ENCODE measurements around the gene SF1. TPM values are rescaled to one million over a fixed set of nuclear protein-coding genes. Genes with fewer than 3 reads are reported as not detected.
"Not testable (repeated sequence)": the region's sequence is repeated elsewhere in the genome, so short reads cannot be mapped to it uniquely, and the experiment has no call there.

Gene SF1, protein sequence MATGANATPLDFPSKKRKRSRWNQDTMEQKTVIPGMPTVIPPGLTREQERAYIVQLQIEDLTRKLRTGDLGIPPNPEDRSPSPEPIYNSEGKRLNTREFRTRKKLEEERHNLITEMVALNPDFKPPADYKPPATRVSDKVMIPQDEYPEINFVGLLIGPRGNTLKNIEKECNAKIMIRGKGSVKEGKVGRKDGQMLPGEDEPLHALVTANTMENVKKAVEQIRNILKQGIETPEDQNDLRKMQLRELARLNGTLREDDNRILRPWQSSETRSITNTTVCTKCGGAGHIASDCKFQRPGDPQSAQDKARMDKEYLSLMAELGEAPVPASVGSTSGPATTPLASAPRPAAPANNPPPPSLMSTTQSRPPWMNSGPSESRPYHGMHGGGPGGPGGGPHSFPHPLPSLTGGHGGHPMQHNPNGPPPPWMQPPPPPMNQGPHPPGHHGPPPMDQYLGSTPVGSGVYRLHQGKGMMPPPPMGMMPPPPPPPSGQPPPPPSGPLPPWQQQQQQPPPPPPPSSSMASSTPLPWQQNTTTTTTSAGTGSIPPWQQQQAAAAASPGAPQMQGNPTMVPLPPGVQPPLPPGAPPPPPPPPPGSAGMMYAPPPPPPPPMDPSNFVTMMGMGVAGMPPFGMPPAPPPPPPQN
- total RNA-seq: 100 to 1,000 TPM; 519 to 524 TPM

DNA sequence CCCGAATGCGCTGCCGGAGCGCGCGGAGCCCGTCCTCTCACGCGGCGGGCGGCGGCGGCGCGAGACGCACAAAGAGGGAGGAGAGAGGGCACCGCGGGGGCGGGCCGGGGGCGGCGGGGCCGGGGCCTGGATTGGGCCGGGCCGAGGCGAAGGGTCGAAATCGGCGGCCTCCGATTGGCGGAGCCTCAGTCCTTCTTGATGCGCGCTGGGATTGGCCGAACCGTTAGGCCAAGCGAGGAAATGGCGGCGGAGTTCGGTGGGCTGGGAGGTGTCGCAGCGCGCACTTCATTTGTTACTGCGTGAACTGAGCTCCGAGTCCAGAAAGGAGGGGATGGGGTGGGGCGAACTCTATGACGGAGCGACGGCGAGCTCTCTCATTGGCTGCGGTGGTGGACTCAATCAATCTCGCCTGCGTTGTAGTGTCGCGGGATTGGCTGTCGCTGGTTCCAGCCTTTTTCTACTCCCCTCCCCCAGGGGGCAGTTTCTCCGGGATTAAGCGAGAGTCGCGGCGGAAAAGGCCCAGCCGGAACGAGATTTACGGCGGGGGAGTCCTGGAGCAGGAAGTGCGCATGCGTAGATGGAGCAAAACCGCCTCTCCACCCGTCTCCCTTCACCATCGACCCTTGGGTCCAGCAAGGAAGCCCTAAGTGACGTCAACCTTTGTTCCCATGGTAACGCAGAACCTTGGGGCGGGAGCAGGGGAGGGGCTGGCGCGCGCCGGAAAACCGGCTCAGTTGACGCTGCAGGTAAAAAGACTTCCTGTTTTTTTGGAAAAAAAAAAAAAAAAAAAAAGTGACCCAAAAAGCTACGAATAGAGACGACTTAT is at the start of gene SF1:
Gene SF1 (minus strand): TSS at position 70 of the 826 bp plus-strand sequence. CDS start 150 bp downstream, outside the sequence.
- peaks cover 47% of the 10 kb centered on the region for H3K4me1 Mint-ChIP-seq
- H3K9me3 Mint-ChIP-seq: no peaks in the 10 kb centered on the region
- POLR2A ChIA-PET: interaction anchor here (0.6 to 11.0 kb wide), 24 partner anchors 10 to 640 kb away, joined by 3 to 157 read pairs (median 6); partner anchors contain the start of genes EHD1, MAP4K2, MEN1 and PRDX5

DNA sequence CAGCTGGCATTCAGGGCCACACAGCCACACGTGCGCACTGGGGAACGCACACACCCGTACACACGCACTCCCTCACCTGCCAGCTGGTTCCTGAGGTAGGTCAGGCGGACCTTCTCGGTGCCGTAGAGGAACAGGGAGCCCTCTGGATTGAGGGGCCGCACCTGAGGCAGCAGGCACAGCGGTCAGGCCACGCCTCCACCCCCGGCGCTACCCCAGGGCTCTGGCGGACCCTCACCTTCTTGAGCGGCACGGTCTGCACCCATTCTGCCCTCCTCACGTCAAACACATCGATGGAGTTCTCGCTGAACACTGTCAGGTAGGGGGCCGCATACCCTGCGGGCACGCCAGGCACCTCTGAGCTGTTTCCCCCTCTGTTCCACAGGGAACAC is 49.1 kb upstream of the SF1 start:
- Mint-ChIP-seq H3K4me3 (no peak overlapping the region), H3K36me3 (no peaks in the 10 kb centered on the region), H3K9me3 (no peaks in the 10 kb centered on the region), H3K4me1 (no peaks in the 10 kb centered on the region), H3K27ac (no peak overlapping the region), H3K27me3 (no peaks in the 10 kb centered on the region)
- ATAC-seq (ENCODE audit: low read depth): no peak
- DNase-seq: no peak
- POLR2A ChIA-PET: no interaction called here

More for the DNA sequence above, at the start of gene SF1:
- no peaks in the 10 kb centered on the region for H3K27me3 Mint-ChIP-seq
- H3K4me3 Mint-ChIP-seq: peak within 1 kb of the TSS; percentile 88
- peaks cover 33% of the 10 kb centered on the region for H3K36me3 Mint-ChIP-seq
- ATAC-seq (ENCODE audit: low read depth) (peak; percentile 89), DNase-seq (peak; percentile 95)
- H3K27ac Mint-ChIP-seq: peak within 1 kb of the TSS; percentile 97

DNA sequence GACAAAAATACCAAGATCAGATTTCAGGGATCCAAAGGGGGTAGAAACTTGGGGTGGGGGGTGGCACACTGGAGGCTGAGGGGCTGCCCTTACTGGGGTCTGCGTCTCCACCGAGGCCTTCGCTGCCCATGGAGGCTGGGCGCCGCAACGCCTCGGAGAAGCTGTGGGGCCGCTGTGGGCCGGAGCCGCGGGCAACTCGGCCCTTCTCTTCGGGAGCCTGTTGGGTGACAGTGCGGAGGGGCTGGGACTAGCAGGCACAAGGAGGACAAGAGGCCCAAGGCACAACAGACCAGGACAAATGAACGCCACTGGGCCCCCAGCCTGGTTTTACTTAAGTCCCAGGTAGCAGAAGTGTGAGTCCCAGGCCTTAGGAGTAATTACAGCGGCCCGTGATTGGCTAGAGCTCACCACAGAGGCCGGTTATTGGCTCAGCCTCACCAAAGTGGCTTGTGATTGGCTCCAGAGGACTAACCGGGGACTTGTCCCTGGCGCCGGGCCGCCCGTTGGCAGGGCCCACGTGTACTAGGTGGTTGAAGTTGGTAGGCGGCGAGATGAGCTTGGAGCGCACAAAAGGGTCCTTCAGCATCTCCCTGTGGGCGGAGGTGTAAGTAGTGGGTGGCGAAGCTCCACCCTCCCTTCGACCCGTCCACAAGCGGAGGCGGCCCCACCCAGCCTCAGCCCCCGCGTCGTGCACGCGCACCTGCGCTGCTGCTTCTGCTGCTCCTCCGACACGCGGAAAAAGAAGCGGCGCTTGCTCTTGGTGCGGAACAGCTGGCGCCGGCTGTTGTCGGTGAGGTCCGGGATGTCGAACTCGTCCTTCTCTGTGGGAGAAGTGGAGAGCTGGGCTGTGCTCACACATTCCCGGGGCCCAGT is 48.5 kb upstream of the SF1 start:
- no peak overlapping the region for H3K4me3 Mint-ChIP-seq
- ATAC-seq (ENCODE audit: low read depth): no peak
- no peaks in the 10 kb centered on the region for H3K9me3 Mint-ChIP-seq
- DNase-seq: no peak
- H3K27me3 Mint-ChIP-seq: no peaks in the 10 kb centered on the region
- H3K4me1 Mint-ChIP-seq: no peaks in the 10 kb centered on the region
- POLR2A ChIA-PET: interaction anchor here (0.7 kb wide), 1 partner anchor 10 kb away, joined by 5 read pairs; no protein-coding TSS in a partner anchor
- no peak overlapping the region for H3K27ac Mint-ChIP-seq
- no peaks in the 10 kb centered on the region for H3K36me3 Mint-ChIP-seq

- no peak for DNase-seq
- POLR2A ChIA-PET: interaction anchor here (0.7 kb wide), 1 partner anchor 10 kb away, joined by 5 read pairs; no protein-coding TSS in a partner anchor
- H3K36me3 Mint-ChIP-seq: no peaks in the 10 kb centered on the region
- no peaks in the 10 kb centered on the region for H3K4me1 Mint-ChIP-seq
- H3K9me3 Mint-ChIP-seq: no peaks in the 10 kb centered on the region
- H3K27me3 Mint-ChIP-seq: no peaks in the 10 kb centered on the region
- H3K27ac Mint-ChIP-seq: no peak overlapping the region
- no peak for ATAC-seq (ENCODE audit: low read depth)
- H3K4me3 Mint-ChIP-seq: no peak overlapping the region
Measured at GRCh38 chr11:64826062-64826461, 47.7 kb upstream of the SF1 start.

GRCh38 chr11:64823568-64824119 is 45.3 kb upstream of the SF1 start:
- ATAC-seq (ENCODE audit: low read depth) (no peak), DNase-seq (no peak)
- no peaks in the 10 kb centered on the region for H3K4me1 Mint-ChIP-seq
- no peaks in the 10 kb centered on the region for H3K27me3 Mint-ChIP-seq
- H3K36me3 Mint-ChIP-seq: no peaks in the 10 kb centered on the region
- POLR2A ChIA-PET: no interaction called here
- H3K9me3 Mint-ChIP-seq: no peaks in the 10 kb centered on the region
- no peak overlapping the region for H3K27ac Mint-ChIP-seq
- no peak overlapping the region for H3K4me3 Mint-ChIP-seq

GRCh38 chr11:64817476-64817875 is 39.1 kb upstream of the SF1 start:
- no peak overlapping the region for H3K4me3 Mint-ChIP-seq
- H3K27ac Mint-ChIP-seq: peak overlapping the region; percentile 13

DNA sequence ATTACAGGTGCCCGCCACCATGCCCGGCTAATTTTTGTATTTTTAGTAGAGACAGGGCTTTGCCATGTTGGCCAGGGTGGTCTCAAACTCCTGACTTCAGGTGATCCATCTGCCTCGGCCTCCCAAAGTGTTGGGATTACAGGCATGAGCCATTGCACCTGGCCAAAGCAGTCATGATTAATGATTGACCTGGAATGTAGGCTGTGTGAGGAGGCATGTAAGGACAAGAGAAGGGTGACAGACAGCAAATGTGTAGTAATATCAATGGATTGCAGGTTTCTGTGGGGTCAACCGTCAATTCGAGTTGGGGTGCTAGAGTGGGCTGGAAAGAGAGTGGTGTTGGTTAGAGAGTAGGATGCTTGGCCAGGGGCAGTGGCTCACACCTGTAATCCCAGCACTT is 37.1 kb upstream of the SF1 start:
- POLR2A ChIA-PET: interaction anchor here (0.6 kb wide), 1 partner anchor 111 kb away, joined by 3 read pairs; no protein-coding TSS in a partner anchor
- H3K4me1 Mint-ChIP-seq; H3K9me3 Mint-ChIP-seq; DNase-seq; H3K27ac Mint-ChIP-seq; H3K27me3 Mint-ChIP-seq; H3K4me3 Mint-ChIP-seq; ATAC-seq (ENCODE audit: low read depth); H3K36me3 Mint-ChIP-seq: not testable (repeated sequence)

More at GRCh38 chr11:64817476-64817875, 39.1 kb upstream of the SF1 start:
- POLR2A ChIA-PET: no interaction called here
- no peaks in the 10 kb centered on the region for H3K36me3 Mint-ChIP-seq
- ATAC-seq (ENCODE audit: low read depth): no peak
- DNase-seq: no peak
- peaks cover 1% of the 10 kb centered on the region for H3K27me3 Mint-ChIP-seq
- H3K4me1 Mint-ChIP-seq: no peaks in the 10 kb centered on the region
- no peaks in the 10 kb centered on the region for H3K9me3 Mint-ChIP-seq

GRCh38 chr11:64814712-64815187 is 36.4 kb upstream of the SF1 start:
- Mint-ChIP-seq H3K27ac (no peak overlapping the region), H3K36me3 (no peaks in the 10 kb centered on the region), H3K4me3 (no peak overlapping the region), H3K27me3 (peaks cover 1% of the 10 kb centered on the region), H3K9me3 (no peaks in the 10 kb centered on the region), H3K4me1 (peaks cover 7% of the 10 kb centered on the region)
- POLR2A ChIA-PET: no interaction called here
- ATAC-seq (ENCODE audit: low read depth): no peak
- no peak for DNase-seq

DNA sequence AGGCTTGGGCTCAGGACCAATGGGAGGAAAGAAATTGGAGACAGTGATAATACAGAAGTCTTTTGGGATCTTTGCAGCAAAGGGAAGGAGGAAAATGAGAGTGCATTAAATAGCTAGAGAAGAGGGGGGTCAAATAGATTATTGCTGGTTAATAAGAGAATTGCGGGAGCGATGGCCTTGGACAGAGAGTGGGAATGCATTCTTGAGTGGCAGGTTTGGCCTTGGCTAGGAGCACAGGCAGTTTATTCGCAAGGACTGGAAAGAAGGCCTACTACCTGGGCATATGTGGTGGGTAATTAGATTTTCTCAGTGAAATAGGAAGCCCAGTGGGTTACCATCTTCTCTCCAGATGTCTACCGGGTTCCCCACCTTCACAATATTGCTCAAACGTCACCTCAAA is 35.5 kb upstream of the SF1 start:
- POLR2A ChIA-PET: no interaction called here
- ATAC-seq (ENCODE audit: low read depth) (no peak), DNase-seq (no peak)
- H3K9me3 Mint-ChIP-seq: no peaks in the 10 kb centered on the region
- no peak overlapping the region for H3K4me3 Mint-ChIP-seq
- H3K27ac Mint-ChIP-seq: no peak overlapping the region
- H3K4me1 Mint-ChIP-seq: peaks cover 12% of the 10 kb centered on the region
- H3K36me3 Mint-ChIP-seq: no peaks in the 10 kb centered on the region
- H3K27me3 Mint-ChIP-seq: peaks cover 1% of the 10 kb centered on the region

GRCh38 chr11:64810891-64811272 is 32.5 kb upstream of the SF1 start:
- ATAC-seq (ENCODE audit: low read depth): peak; percentile 60
- H3K4me1 Mint-ChIP-seq: peaks cover 16% of the 10 kb centered on the region
- POLR2A ChIA-PET: interaction anchor here (0.5 to 1.6 kb wide), 8 partner anchors 8 to 311 kb away, joined by 3 to 8 read pairs (median 4); partner anchors contain the start of genes CDC42BPG, FAU, MRPL49 and PPP2R5B
- H3K9me3 Mint-ChIP-seq: no peaks in the 10 kb centered on the region
- H3K4me3 Mint-ChIP-seq: peak overlapping the region; percentile 95
- no peaks in the 10 kb centered on the region for H3K27me3 Mint-ChIP-seq
- H3K36me3 Mint-ChIP-seq: peaks cover 4% of the 10 kb centered on the region
- H3K27ac Mint-ChIP-seq: peak overlapping the region; percentile 90
- DNase-seq: peak; percentile 53

GRCh38 chr11:64810271-64810890 is 32.0 kb upstream of the SF1 start, which contains the start of gene MEN1:
TSS of gene MEN1 (minus strand) at chr11:64810551. CDS start at chr11:64810109, 442 bp downstream.
- DNase-seq: peak; percentile 86
- H3K4me3 Mint-ChIP-seq: peak within 1 kb of the TSS; percentile 95
- no peaks in the 10 kb centered on the region for H3K27me3 Mint-ChIP-seq
- peak; percentile 89 for ATAC-seq (ENCODE audit: low read depth)
- H3K4me1 Mint-ChIP-seq: peaks cover 16% of the 10 kb centered on the region
- H3K9me3 Mint-ChIP-seq: no peaks in the 10 kb centered on the region
- H3K36me3 Mint-ChIP-seq: peaks cover 4% of the 10 kb centered on the region
- POLR2A ChIA-PET: interaction anchor here (0.5 to 1.6 kb wide), 10 partner anchors 8 to 312 kb away, joined by 3 to 8 read pairs (median 4); partner anchors contain the start of genes CDC42BPG, FAU, MRPL49 and PPP2R5B
- peak within 1 kb of the TSS; percentile 90 for H3K27ac Mint-ChIP-seq

Data from activated naive CD8-positive, alpha-beta T cell treated with anti-CD3 and anti-CD28 coated beads, Interleukin-2, amount 10 ng/mL, durations not matched to agents 7 days and 5 days (primary cell).